GM10847 (cell line): ENCODE measurements around the gene CYP27C1.

Experiments
- POLR2A ChIP-seq: IDR thresholded peaks from 2 replicates; pipeline ENCODE4 v1.6.1; 2011; ENCODE audit not compliant: insufficient read length; ENCODE audit errors: extremely low read depth

Gene CYP27C1

GRCh38 chr2:127166231-127166860, 53.8 kb downstream of the CYP27C1 start:
- TF ChIP-seq POLR2A: no peak

- no peak for TF ChIP-seq POLR2A
Observed at GRCh38 chr2:127165539-127165935, 54.6 kb downstream of the CYP27C1 start.

- no peak for TF ChIP-seq POLR2A
Observed at GRCh38 chr2:127164761-127165538, 55.1 kb downstream of the CYP27C1 start.

DNA sequence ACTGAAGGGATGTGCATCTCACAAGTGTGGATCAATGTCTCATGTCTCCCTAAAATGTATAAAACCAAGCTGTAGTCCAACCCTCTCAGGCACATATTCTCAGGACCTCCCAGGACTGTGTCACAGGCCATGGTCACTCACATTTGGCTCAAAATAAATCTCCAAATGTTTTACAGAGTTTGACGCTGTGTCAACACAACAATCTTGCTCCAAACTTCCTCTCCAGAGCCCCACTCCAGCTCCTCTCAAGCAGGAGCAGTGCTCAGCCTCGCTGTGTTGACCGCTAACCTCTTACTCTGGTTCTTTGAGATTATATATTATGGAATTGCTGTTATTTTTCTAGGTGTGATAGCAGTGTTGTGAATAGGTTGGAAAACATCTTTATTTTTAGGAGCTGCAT, 56.2 kb downstream of the CYP27C1 start:
- TF ChIP-seq POLR2A: no peak

- TF ChIP-seq POLR2A: no peak
Observed at GRCh38 chr2:127162261-127163089, 57.6 kb downstream of the CYP27C1 start.

- TF ChIP-seq POLR2A: no peak
Observed at GRCh38 chr2:127161176-127162136, 58.6 kb downstream of the CYP27C1 start.

- no peak for TF ChIP-seq POLR2A
Observed at GRCh38 chr2:127160676-127161075, 59.4 kb downstream of the CYP27C1 start.

GRCh38 chr2:127159543-127159942, 60.6 kb downstream of the CYP27C1 start:
- TF ChIP-seq POLR2A: no peak

- no peak for TF ChIP-seq POLR2A
Observed at GRCh38 chr2:127158614-127159290, 61.3 kb downstream of the CYP27C1 start.

GRCh38 chr2:127157651-127158485, 62.2 kb downstream of the CYP27C1 start:
- no peak for TF ChIP-seq POLR2A

- TF ChIP-seq POLR2A: no peak
Observed at GRCh38 chr2:127157114-127157513, 63.0 kb downstream of the CYP27C1 start.

- TF ChIP-seq POLR2A: no peak
Observed at GRCh38 chr2:127155947-127156346, 64.2 kb downstream of the CYP27C1 start.

- TF ChIP-seq POLR2A: no peak
Observed at GRCh38 chr2:127155028-127155581, 65.0 kb downstream of the CYP27C1 start.
